HG03571 (cell line): Measurements from ENCODE around the gene CASZ1.

Experiments
- ATAC-seq: cut with Tn5 transposase; IDR thresholded peaks from one replicate; pipeline ENCODE4 v1.9.1; 2021; ENCODE audit not compliant: unreplicated experiment

Gene CASZ1

DNA sequence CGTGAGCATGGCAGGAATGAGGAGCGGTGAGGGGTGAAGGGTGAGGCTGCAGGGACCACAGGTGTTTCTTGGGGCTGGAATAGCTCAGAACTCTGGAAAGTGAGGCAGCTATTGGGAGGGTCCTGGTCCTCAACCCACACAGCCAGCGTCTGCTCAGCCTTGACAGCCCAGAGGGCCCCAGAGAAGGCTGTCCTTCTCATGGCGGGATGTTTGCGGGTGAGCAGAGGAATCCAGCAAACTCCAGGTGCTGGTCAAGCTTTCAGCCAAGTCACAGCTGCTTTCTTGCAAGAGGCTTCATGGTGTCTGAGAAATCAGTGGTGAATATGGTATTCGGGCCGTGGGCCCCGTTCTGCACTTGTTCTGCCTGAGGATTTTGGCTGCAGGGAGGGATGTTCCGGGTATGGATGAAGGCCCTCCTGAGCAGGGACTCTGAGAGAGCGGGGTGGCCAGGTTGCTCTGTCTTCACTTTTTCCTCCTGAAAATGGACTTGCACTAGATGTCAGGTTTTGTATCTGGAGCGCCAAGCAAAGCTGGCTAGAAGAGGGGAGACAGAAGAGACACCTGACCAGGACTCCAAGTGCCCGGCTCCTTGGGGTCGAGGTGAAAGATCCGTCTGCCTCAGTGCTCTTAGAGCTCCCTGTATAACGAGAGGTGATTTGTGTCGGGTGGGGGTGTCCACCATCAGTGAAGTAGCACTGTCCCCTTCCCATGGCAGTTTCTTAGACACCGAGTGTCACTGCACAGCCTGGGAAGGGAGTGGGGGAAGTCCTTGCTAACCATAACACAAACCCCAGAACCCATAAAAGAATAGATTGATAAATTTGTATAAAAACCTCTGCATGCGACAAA is 181.8 kb downstream of the CASZ1 start:
- no peak for ATAC-seq

DNA sequence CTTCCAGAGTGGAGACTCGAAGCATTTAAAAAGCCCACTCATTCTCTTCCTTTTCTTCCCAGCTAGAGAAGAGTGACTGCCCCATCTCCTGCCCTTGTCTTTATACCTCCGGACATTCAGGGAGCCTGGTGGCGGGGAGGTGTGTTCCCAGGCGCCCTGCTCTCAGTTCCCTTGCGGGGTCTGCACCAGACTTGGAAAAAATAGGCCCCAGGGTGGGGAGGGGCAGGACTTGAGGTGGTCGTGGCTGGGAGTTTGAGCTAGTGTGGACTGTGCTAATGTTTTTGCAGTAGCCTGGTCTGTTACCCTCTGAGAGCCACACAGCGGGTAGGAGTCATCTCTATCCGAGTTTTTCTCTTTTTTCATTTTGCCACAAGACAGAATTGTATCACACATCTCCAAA is 182.6 kb downstream of the CASZ1 start:
- ATAC-seq: no peak

DNA sequence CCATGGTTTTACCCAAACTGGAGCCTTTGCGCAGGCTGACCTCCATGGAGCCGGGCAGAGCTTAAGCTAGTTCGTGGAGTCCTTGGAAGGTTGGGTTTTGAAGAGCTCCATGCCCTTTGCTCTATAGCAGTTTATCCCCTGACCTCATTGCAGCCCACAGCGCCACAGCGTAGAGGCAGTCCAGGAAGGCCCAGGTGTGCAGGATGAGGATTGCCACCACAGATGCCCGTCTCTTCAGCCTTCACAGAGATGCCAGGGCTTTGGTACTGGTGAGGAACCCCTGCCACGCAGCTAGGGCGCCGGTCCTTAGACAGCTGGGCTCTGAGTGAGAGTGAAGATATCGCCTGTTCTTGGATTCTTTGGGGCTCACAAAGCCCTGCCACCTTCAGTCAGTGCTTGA is 183.1 kb downstream of the CASZ1 start:
- ATAC-seq: no peak

DNA sequence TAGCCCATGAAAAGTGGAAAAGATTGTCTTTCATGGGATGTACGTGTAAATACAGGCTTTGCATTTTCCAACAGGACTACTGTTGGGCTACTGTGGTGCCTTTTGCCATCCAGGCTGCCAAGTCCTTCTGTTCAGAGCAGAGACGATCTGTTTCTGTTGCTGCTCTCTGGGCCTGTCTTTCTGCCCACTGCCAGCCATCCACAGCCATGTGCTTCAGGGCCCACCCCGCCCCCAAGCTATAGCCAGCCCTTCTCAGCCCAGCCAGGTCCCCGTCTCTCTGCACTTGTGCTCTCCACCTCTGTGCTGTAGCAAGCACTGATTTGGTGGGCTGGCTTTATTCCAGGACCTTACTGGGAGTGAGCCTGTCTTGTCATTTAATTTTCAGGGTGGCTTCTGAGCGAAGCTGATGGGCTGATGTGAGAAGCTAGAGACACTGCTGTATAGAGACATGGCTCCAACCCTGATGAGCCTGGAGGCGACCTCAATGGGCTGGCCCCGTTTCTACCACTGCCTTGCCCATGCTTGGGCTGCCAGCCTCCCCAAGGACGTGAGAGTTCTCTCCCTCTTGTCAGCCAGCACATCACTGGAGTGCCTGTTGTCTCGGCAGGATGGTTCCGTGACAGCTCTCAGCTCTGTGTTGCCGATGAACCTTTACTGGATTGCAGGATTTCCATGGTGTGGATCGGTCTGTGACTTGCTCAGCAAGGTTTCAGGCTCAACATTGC is 183.8 kb downstream of the CASZ1 start:
- ATAC-seq: no peak

DNA sequence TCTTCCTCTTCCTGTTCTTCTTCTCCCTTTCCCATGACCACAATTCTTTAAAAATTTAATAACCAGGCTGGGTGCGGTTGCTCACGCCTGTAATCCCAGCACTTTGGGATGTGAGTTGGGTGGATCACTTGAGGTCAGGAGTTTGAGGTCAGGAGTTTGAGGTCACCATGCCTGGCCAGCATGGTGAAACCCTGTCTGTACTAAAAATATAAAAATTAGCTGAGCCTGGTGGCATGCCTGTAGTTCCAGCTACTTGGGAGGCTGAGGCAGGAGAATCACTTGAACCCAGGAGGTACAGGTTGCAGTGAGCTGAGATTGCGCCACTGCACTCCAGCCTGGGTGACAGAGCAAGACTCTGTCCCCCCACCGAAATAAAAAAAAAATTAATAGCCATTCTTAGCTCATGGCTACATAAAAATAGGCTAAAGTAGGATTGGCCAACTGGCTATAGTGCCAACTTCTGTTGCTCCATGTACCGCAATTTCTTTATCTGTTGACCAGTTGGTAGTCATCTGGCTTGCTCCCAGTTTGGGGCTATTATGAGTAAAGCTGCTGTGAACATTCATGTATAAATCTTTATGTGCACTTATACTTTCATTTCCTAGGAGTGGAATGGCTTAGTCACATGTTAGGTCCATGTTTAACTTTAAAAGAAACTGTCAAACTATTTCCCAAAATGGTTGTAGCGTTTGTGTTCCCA is 185.4 kb downstream of the CASZ1 start:
- ATAC-seq: no peak

DNA sequence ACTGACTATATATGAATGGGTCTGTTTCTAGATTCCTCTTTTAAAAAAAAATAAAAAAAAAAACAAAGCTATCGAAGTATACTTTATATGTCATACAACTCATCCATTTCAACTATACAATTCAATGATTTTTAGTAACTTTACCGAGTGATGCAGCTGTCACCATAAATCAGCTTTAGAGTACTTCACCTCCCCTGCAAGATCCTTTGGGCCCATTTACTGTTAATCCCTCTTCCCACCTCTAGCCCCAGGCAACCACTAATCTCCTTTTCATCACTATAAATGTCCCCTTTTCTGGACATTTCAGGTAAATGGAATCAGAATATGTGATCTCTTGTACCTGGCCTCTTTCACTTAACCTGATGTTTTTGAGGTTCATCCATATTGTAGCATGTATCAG is 187.8 kb downstream of the CASZ1 start:
- no peak for ATAC-seq

DNA sequence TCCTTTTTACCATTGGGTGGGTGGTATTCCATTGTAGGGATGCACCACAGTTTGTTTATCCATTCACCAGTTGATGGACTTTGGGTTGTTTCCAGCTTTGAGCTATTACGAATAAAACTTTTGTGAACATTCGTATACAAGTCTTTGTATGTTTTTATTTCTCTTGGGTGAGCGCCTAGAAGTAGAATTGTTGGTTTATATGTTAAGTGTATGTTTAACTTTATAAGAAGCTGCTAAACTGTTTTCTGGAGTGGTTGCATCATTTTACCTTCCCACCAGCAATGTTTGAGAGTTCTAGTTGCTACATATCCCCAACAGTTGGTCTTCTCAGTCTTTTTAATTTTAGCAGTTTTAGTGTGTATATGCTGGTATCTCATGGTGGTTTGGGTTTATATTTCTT is 189.2 kb downstream of the CASZ1 start:
- ATAC-seq: no peak

DNA sequence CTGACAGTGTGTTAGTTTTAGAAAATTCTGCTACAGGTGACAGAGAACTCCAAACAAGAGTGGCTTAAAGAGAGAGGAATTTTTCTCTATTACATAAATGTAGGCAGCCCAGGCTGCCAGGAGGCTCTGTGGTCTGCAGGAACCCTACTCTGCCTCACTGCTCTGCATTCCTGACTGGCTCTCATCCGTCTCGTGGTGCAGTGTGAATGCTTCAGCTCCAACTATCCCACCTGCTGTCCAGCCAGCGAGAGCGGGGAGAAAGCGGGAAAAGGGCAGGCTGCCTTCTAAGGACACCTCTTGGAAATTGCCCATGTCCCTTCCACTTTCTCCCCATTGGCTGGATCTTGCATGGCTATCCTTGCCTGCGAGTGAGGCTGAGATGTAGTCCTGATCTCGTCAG is 190.4 kb downstream of the CASZ1 start:
- ATAC-seq: no peak

DNA sequence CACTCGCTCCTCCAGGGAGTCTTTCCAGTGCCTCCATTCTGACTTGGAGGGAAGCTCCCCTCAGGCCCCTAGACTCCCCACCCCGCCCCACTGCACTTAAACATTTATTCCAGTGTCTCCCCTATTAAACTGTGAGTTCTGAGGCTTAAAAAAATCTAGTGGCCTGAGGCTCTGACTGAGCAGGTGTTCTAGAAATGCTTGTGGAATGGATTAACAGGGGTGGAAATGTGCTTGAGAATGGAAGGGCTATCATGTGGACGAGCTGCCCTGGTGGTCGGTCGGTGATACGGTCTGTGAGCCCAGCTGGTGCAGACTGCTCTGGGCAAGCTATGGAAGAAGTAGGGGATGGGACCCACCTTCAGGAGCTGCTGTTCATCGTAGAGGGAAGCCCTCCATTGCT is 191.5 kb downstream of the CASZ1 start:
- ATAC-seq: no peak

DNA sequence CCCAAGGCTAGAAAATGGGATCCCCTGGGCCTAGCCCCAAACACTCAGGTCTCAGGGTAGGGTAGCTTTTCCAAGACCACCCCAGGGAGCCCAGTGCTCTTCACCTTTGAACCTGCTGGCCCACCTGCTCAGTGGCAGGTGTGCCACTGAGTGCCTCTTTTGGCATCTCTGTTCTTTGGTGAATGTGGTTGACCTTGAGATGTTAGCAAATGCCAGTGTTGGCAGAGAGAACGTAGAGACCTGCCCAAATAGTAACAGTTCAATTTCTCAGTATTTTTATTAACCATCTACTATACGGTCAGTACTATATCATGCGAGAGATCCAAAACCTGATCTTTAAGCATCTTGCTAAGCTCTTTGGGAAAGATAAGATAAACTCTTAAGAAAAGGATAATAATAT is 193.5 kb downstream of the CASZ1 start:
- no peak for ATAC-seq

DNA sequence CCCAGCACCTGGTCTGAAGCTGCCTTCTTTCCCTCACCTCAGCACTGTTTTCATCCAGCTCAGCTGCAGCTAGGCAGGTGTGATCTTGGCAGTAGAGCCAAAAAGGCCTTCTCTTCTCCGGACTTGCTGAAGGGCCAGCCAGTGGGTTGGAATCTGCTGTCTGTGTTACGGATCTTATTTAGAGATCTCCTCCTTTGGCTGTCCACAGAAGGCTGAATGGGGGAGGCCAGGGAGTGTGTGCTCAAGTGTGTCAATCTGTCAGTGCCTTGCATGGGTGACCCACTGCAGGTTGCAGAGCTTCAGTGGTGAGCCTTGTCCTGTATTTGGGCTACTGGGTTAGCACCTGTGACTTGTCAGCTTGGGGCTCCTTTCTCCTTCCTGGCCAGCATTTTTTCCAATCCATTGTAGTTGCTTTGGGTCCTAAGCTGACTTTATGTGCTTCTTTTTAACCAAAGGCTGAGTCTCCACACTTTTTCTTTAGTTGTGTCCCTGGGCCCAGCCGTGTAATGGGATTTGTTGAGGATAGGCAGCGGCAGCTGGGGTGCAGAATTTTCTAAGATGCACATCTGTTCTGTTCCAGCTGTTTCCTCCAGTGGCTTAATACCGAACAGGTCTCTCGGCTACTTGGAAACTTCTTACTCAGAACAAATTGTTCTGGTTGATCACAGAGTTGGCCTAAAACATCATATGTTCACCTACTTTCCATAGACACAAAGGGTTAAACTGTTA is 194.9 kb downstream of the CASZ1 start:
- no peak for ATAC-seq

DNA sequence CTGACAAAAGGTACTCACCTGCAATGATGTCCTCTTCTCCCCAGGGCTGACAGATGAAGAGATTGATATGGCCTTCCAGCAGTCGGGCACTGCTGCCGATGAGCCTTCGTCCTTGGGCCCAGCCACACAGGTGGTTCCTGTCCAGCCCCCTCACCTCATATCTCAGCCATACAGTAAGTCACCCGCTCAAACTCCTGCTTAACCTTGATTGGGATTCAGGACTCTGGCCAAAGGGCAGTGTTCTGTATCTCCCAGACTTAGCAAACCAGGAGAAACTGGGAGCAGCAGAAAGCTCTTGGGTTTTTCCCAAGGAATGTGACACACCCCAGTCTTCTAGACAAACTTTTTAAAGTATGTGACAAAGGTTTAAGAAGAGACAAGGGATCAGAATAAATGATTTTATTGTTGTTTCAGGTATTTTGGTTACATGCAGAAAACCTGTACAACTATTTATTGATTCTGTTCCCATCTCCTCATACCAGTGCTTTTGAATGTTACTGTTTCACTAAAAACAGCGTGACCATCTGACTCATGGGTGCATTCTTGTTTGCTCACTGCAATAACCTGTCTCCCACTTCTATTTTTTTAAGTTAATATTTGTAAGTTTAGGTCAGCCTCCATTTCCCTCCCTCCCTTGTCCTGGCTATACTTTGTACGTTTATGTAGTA is 197.1 kb downstream of the CASZ1 start:
- ATAC-seq: no peak

DNA sequence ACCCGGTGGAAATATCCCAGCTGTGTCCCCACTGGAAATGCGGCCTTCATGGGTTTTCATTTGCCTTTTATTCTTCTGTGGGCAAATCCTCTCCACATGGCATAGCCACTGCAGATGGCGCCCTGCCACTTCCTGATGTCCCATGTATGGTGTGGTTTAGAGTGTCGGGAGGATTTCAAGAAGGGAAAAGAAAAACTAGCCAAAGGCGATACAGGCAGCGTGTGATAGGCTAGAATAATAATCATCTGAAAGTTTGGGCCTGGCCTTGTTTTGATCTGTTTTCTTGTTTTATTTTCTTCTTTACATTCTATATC is 198.1 kb downstream of the CASZ1 start:
- no peak for ATAC-seq

DNA sequence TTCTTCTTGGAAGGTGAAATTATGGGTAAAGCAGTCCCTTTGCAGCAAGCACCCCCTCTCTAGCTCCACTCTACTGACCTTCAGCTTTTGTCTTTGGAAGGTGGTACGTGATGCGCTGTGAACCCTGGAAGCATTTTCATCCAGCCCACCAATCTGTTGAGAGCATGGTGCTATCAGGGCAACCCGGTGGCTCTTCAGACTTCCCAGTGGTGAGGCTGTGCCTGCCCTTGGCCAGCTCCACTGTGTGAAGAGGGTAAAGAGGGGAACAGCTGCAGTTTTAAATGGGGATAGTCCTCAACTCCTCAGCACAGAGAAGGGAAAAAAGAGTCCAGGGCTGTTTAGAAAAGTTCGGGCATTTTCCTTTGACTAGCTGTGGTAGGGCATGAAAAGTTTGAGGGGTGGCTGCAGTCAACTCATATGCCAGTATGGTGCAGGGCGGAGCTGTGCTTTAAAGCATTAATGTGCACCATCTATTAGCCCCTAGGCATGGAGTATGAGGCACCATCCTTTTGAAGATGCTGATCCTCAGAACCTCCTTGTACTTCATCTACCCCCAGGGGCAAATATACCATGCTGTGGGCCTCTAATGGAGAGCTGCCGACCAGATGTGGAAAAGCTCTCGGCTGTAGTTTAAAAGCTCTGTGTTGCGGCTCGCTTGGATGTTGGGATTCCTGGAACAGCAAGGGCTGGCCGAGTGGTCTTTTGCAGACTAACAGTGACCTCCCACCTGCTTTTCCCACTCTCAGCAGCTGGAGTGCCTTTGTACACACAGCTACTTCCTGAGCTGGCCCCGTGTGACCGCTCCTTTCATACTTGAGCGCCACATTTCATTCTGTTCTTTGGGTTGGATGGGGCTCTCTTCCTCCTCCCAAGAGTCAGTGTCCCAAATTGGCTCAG is 198.7 kb downstream of the CASZ1 start:
- ATAC-seq: no peak

DNA sequence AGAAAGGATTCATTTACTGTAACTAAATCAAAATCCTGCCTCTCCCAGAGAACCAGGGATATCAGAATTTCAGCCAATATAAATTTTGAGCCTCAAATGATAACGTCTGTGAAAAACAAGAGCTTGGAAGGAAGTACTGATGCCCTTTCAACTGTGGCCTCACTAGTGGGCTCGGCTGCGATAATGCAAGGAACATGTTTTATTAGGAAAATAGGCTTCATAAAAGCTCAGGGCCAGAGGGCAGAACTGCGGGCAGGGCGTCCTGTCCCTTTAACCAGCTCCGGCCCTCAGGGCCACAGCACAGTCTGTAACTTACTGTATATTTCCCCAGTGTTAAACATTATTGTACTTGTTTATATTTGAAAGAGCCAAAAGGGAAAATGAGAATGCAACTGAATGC is 199.7 kb downstream of the CASZ1 start:
- ATAC-seq: no peak

DNA sequence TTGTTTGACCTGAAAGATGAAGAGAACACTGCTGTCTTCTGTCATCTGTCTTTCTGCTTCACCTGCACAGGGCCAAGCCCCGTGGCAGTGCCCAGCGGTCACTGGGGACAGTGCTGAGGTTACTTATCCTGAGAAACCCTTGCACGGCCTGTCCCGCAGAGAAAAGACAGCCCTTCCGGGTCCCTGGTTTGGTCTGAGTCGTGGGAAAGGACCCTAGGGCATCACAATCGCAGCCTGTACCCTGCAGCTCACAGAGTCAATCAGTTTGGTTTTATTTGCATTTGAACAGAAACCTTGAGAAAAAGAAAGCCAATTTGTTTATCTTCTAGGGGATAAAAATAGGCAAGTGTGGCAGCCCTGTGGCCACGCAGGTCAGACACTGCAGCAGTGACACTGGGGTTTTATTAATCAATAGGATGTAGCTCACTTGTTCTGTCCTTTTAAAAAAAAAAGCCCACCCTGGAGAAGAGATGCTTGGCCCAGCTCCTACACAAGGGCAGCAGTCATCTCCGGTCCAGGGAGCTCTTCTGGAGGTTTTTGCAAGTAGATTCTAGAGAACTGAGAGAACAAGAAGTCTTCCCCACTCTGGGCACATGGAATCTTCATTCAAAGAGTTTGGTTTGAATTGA is 201.7 kb downstream of the CASZ1 start:
- ATAC-seq: no peak

DNA sequence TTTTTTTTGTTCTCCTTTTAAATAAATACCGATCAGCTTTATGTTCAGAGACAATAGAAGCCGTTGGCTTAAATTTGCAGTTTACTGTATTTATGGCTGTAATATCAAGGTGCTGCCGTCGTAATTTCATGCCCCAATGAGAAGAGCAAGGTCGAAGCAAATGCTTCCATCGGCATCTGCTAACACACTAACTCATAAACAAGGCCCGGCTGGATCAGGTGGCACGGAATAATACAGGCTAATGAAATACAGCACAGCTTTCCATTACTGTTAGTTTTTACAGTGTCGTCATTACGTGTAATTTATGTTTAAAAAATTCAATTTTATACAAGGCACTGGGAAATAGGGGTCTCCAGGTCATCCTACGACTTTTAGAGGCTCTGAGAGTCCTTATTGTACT is 202.7 kb downstream of the CASZ1 start:
- ATAC-seq: no peak

DNA sequence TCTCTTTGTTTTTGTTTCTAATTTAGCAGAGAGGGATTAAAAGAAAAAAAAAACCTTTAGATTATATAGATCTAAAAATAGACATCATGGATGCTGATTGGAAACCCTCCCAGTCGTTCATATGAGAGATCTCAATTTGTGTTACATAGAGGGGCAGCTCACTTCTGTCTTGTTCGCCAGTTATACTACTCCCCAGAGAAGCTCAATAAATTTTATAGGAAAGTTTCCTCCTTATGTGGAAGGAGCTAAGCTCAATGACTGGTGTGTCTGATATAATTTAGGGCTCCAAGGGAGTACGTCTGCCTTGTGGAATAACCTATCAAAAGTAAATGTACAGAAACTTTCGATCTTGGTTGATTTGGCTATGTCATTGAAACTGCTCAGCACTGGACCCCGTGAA is 204.1 kb downstream of the CASZ1 start:
- no peak for ATAC-seq

DNA sequence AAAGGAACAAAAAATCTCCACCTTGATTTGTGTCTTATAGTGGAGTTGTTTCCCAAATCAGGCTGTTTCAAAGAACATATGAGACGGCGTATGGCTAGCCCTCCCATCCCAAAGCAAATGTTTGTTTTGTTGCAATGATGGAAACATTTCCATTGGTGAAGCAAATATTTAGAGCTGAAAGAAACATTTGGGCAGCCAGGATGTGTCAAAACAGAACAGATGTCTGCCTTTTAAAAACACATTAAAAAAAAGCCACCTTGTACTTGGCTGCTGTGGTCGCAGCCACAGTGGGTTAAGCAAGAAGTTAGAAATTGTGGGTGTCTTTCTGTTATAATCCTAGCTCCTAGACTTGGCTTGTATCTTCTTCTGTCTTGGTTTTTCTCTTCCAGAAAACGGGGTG is 205.4 kb downstream of the CASZ1 start:
- ATAC-seq: no peak
